Activated CD4-positive, alpha-beta memory T cell treated with anti-CD3 and anti-CD28 coated beads for 36 hours (primary cell): ENCODE results near the gene COX20. TPM values are rescaled to one million over a fixed set of nuclear protein-coding genes. Genes with fewer than 3 reads are reported as not detected.
"Not testable (repeated sequence)": the region's sequence is repeated elsewhere in the genome, so short reads cannot be mapped to it uniquely, and the experiment has no call there.

Source experiments
- CTCF ChIA-PET: fragments of 350-600 bp; sonication (Branson Sonifier 250); formaldehyde crosslinking; loops from one replicate; lab custom pipeline; 2021; ENCODE audit warnings: antibody characterized with exemption, inconsistent platforms; lab: Charles Lee
- POLR2A ChIA-PET: fragments of 350-600 bp; sonication (Branson Sonifier 250); formaldehyde crosslinking; loops from one replicate; lab custom pipeline; 2021; ENCODE audit warnings: antibody characterized with exemption; lab: Charles Lee
- DNase-seq: peaks from one replicate; pipeline ENCODE4 v3.0.0-alpha.2; 2020
- H3K27ac Mint-ChIP-seq: one replicate; pipeline ENCODE4 v1.8.0; 2021; ENCODE audit warnings: mixed read lengths
- H3K27me3 Mint-ChIP-seq: one replicate; pipeline ENCODE4 v1.8.0; 2021; ENCODE audit warnings: mixed read lengths
- H3K36me3 Mint-ChIP-seq: one replicate; pipeline ENCODE4 v1.8.0; 2021; ENCODE audit warnings: mixed read lengths
- H3K4me1 Mint-ChIP-seq: one replicate; pipeline ENCODE4 v1.8.0; 2021; ENCODE audit warnings: low read depth, mixed read lengths
- H3K4me3 Mint-ChIP-seq: one replicate; pipeline ENCODE4 v1.8.0; 2021; ENCODE audit warnings: mild to moderate bottlenecking, mixed read lengths
- H3K9me3 Mint-ChIP-seq: one replicate; pipeline ENCODE4 v1.8.0; 2021; ENCODE audit warnings: mixed read lengths
- intact Hi-C: fragments of 100-400 bp; cut with micrococcal nuclease; formaldehyde crosslinking; loops from one replicate; pipeline ENCODE4 v1.15.1; 2023
- total RNA-seq, 2 experiments: library from RNA; stranded (reverse); gene quantifications; one replicate each; pipeline ENCODE4 v1.2.3, GENCODE V29; 2021

Gene COX20
- 10 to 100 TPM; 23.4 to 27.8 TPM for total RNA-seq

GRCh38 chr1:244835276-244836134 lies at the start of gene COX20:
Gene COX20, plus strand, starts transcription at chr1:244835658. Its CDS starts 57 bp downstream, at chr1:244835715.
- ChIA-PET POLR2A (interaction anchor here (0.7 to 8.5 kb wide), 13 partner anchors 8 to 374 kb away, joined by 3 to 219 read pairs (median 6); partner anchors contain the start of genes CATSPERE, DESI2 and HNRNPU), CTCF (interaction anchor here (0.6 to 4.2 kb wide), 11 partner anchors 9 to 241 kb away, joined by 3 to 32 read pairs (median 4); partner anchors contain the start of gene HNRNPU)
- Mint-ChIP-seq H3K27me3 (no peaks in the 10 kb centered on the region), H3K36me3 (peaks cover 38% of the 10 kb centered on the region), H3K27ac (peak within 1 kb of the TSS; percentile 99), H3K4me3 (peak within 1 kb of the TSS; percentile 94), H3K9me3 (no peaks in the 10 kb centered on the region), H3K4me1 (peaks cover 45% of the 10 kb centered on the region)
- intact Hi-C loops, result loop anchor here (1.0 to 5.0 kb wide), 8 partner anchors 29 to 1731 kb away; partner anchors contain the start of genes CEP170, CNST, HNRNPU and SDCCAG8
- DNase-seq, result peak; percentile 89

- CTCF ChIA-PET, result no interaction called here
- H3K36me3 Mint-ChIP-seq, result no peaks in the 10 kb centered on the region
- H3K4me3 Mint-ChIP-seq, result no peak overlapping the region
- intact Hi-C loops, result no loop called here
- DNase-seq, result no peak
- no peaks in the 10 kb centered on the region for H3K4me1 Mint-ChIP-seq
- POLR2A ChIA-PET, result no interaction called here
- peaks cover 2% of the 10 kb centered on the region for H3K27me3 Mint-ChIP-seq
- H3K9me3 Mint-ChIP-seq, result no peaks in the 10 kb centered on the region
- H3K27ac Mint-ChIP-seq, result no peak overlapping the region
Observed at GRCh38 chr1:244788493-244789275, 46.8 kb upstream of the COX20 start.

- POLR2A ChIA-PET, result no interaction called here
Observed at GRCh38 chr1:244789276-244789580, 46.2 kb upstream of the COX20 start.

GRCh38 chr1:244789731-244790130 lies 45.7 kb upstream of the COX20 start:
- Mint-ChIP-seq H3K4me1 (no peaks in the 10 kb centered on the region), H3K36me3 (no peaks in the 10 kb centered on the region), H3K27ac (no peak overlapping the region), H3K9me3 (no peaks in the 10 kb centered on the region), H3K4me3 (no peak overlapping the region), H3K27me3 (peaks cover 2% of the 10 kb centered on the region)
- POLR2A ChIA-PET, result no interaction called here
- CTCF ChIA-PET, result no interaction called here
- intact Hi-C loops, result no loop called here
- no peak for DNase-seq

More at GRCh38 chr1:244789276-244789580, 46.2 kb upstream of the COX20 start:
- no peak for DNase-seq
- H3K9me3 Mint-ChIP-seq, result no peaks in the 10 kb centered on the region
- no peak overlapping the region for H3K4me3 Mint-ChIP-seq
- no peaks in the 10 kb centered on the region for H3K36me3 Mint-ChIP-seq
- intact Hi-C loops, result no loop called here
- H3K27me3 Mint-ChIP-seq, result peaks cover 2% of the 10 kb centered on the region
- H3K4me1 Mint-ChIP-seq, result no peaks in the 10 kb centered on the region
- CTCF ChIA-PET, result no interaction called here
- no peak overlapping the region for H3K27ac Mint-ChIP-seq

- no peak for DNase-seq
- ChIA-PET POLR2A (no interaction called here), CTCF (interaction anchor here (1.0 kb wide), 1 partner anchor 10 kb away, joined by 4 read pairs; no protein-coding TSS in a partner anchor)
- no peak overlapping the region for H3K4me3 Mint-ChIP-seq
- H3K4me1 Mint-ChIP-seq, result no peaks in the 10 kb centered on the region
- no peaks in the 10 kb centered on the region for H3K36me3 Mint-ChIP-seq
- no peaks in the 10 kb centered on the region for H3K9me3 Mint-ChIP-seq
- peaks cover 2% of the 10 kb centered on the region for H3K27me3 Mint-ChIP-seq
- intact Hi-C loops, result no loop called here
- no peak overlapping the region for H3K27ac Mint-ChIP-seq
Observed at GRCh38 chr1:244791061-244791460, 44.4 kb upstream of the COX20 start.

- Mint-ChIP-seq H3K27me3 (peaks cover 4% of the 10 kb centered on the region), H3K9me3 (no peaks in the 10 kb centered on the region), H3K4me1 (no peaks in the 10 kb centered on the region), H3K27ac (no peak overlapping the region), H3K36me3 (no peaks in the 10 kb centered on the region), H3K4me3 (no peak overlapping the region)
- CTCF ChIA-PET, result interaction anchor here (0.7 kb wide), 1 partner anchor 23 kb away, joined by 4 read pairs; no protein-coding TSS in a partner anchor
- intact Hi-C loops, result no loop called here
- POLR2A ChIA-PET, result no interaction called here
- no peak for DNase-seq
Observed at GRCh38 chr1:244792188-244792850, 43.1 kb upstream of the COX20 start.

- no peak overlapping the region for H3K27ac Mint-ChIP-seq
- DNase-seq, result no peak
- ChIA-PET POLR2A (no interaction called here), CTCF (interaction anchor here (1.9 to 10.2 kb wide), 2 partner anchors 190 to 249 kb away, joined by 7 to 172 read pairs; no protein-coding TSS in a partner anchor)
- H3K36me3 Mint-ChIP-seq, result no peaks in the 10 kb centered on the region
- H3K9me3 Mint-ChIP-seq, result no peaks in the 10 kb centered on the region
- peaks cover 4% of the 10 kb centered on the region for H3K27me3 Mint-ChIP-seq
- H3K4me1 Mint-ChIP-seq, result no peaks in the 10 kb centered on the region
- intact Hi-C loops, result no loop called here
- no peak overlapping the region for H3K4me3 Mint-ChIP-seq
Observed at GRCh38 chr1:244794071-244794470, 41.4 kb upstream of the COX20 start.

GRCh38 chr1:244794516-244794915 lies 40.9 kb upstream of the COX20 start:
- H3K4me1 Mint-ChIP-seq, H3K36me3 Mint-ChIP-seq, DNase-seq, H3K9me3 Mint-ChIP-seq, H3K4me3 Mint-ChIP-seq, H3K27ac Mint-ChIP-seq, H3K27me3 Mint-ChIP-seq, POLR2A ChIA-PET, intact Hi-C loops: not testable (repeated sequence)
- CTCF ChIA-PET, result interaction anchor here (1.9 to 10.2 kb wide), 2 partner anchors 191 to 248 kb away, joined by 7 to 172 read pairs; no protein-coding TSS in a partner anchor

GRCh38 chr1:244796719-244797406 lies 38.6 kb upstream of the COX20 start:
- no peaks in the 10 kb centered on the region for H3K9me3 Mint-ChIP-seq
- intact Hi-C loops, result loop anchor here (1.0 kb wide), 1 partner anchor 194 kb away; no protein-coding TSS in a partner anchor
- DNase-seq, result peak; percentile 52
- H3K36me3 Mint-ChIP-seq, result no peaks in the 10 kb centered on the region
- no peak overlapping the region for H3K4me3 Mint-ChIP-seq
- CTCF ChIA-PET, result interaction anchor here (0.6 to 10.2 kb wide), 19 partner anchors 9 to 245 kb away, joined by 3 to 172 read pairs (median 4); no protein-coding TSS in a partner anchor
- POLR2A ChIA-PET, result no interaction called here
- peaks cover 2% of the 10 kb centered on the region for H3K4me1 Mint-ChIP-seq
- H3K27ac Mint-ChIP-seq, result no peak overlapping the region
- H3K27me3 Mint-ChIP-seq, result peaks cover 2% of the 10 kb centered on the region

- no peak overlapping the region for H3K27ac Mint-ChIP-seq
- ChIA-PET CTCF (interaction anchor here (0.6 to 10.2 kb wide), 22 partner anchors 9 to 1381 kb away, joined by 3 to 172 read pairs (median 4); partner anchors contain the start of gene COX20), POLR2A (interaction anchor here (0.7 to 0.9 kb wide), 2 partner anchors 35 to 242 kb away, joined by 5 read pairs; partner anchors contain the start of gene COX20)
- H3K4me3 Mint-ChIP-seq, result no peak overlapping the region
- H3K27me3 Mint-ChIP-seq, result peaks cover 2% of the 10 kb centered on the region
- DNase-seq, result no peak
- no peaks in the 10 kb centered on the region for H3K9me3 Mint-ChIP-seq
- H3K36me3 Mint-ChIP-seq, result no peaks in the 10 kb centered on the region
- peaks cover 2% of the 10 kb centered on the region for H3K4me1 Mint-ChIP-seq
- intact Hi-C loops, result loop anchor here (1.0 kb wide), 3 partner anchors 34 to 241 kb away; partner anchors contain the start of genes COX20 and DESI2
Observed at GRCh38 chr1:244800821-244801220, 34.6 kb upstream of the COX20 start.
